WERI-Rb-1 (cell line): ENCODE results near the gene RNF17.

ENCODE experiments used
- DNase-seq: peaks from one replicate; pipeline ENCODE4 v3.0.0-alpha.2; 2020
- H3K27ac ChIP-seq: fragments of 250-450 bp; sonication (Bioruptor Pico); 2 replicates; pipeline ENCODE4 v1.5.1; 2020; ENCODE audit warnings: mild to moderate bottlenecking, moderate library complexity
- H3K27me3 ChIP-seq: fragments of 250-450 bp; sonication (Bioruptor Pico); 2 replicates; pipeline ENCODE4 v1.5.1; 2021; ENCODE audit warnings: mild to moderate bottlenecking, low read depth, moderate library complexity; ENCODE audit not compliant: insufficient read depth, severe bottlenecking
- H3K36me3 ChIP-seq: fragments of 250-450 bp; sonication (Bioruptor Pico); 2 replicates; pipeline ENCODE4 v1.5.1; 2020; ENCODE audit warnings: mild to moderate bottlenecking, moderate library complexity
- H3K4me3 ChIP-seq: 2 replicates; pipeline ENCODE4 v1.5.1; 2011; ENCODE audit warnings: low read depth, mild to moderate bottlenecking, control low read depth, low read length
- H3K9me3 ChIP-seq: fragments of 250-450 bp; sonication (Bioruptor Pico); 2 replicates; pipeline ENCODE4 v1.5.1; 2021; ENCODE audit warnings: mild to moderate bottlenecking, moderate library complexity; ENCODE audit not compliant: severe bottlenecking
- TF ChIP-seq, protein P1 (sequence below): IDR thresholded peaks from 2 replicates; pipeline ENCODE4 v1.5.1; 2011; ENCODE audit warnings: low read depth, mild to moderate bottlenecking, control low read depth, inconsistent platforms, low read length

RNF17 gene

GRCh38 chr13:24858953-24859352 is 95.0 kb downstream of the RNF17 start:
- H3K27ac ChIP-seq = no peak overlapping the region
- no peaks in the 10 kb centered on the region for H3K36me3 ChIP-seq
- no peak overlapping the region for H3K4me3 ChIP-seq
- TF ChIP-seq, protein P1, sequence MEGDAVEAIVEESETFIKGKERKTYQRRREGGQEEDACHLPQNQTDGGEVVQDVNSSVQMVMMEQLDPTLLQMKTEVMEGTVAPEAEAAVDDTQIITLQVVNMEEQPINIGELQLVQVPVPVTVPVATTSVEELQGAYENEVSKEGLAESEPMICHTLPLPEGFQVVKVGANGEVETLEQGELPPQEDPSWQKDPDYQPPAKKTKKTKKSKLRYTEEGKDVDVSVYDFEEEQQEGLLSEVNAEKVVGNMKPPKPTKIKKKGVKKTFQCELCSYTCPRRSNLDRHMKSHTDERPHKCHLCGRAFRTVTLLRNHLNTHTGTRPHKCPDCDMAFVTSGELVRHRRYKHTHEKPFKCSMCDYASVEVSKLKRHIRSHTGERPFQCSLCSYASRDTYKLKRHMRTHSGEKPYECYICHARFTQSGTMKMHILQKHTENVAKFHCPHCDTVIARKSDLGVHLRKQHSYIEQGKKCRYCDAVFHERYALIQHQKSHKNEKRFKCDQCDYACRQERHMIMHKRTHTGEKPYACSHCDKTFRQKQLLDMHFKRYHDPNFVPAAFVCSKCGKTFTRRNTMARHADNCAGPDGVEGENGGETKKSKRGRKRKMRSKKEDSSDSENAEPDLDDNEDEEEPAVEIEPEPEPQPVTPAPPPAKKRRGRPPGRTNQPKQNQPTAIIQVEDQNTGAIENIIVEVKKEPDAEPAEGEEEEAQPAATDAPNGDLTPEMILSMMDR = 0 out of 2 replicates have a peak, but pooled peaks have one; percentile 11
- no peak for DNase-seq
- no peaks in the 10 kb centered on the region for H3K27me3 ChIP-seq
- no peaks in the 10 kb centered on the region for H3K9me3 ChIP-seq

GRCh38 chr13:24860770-24861169 is 96.8 kb downstream of the RNF17 start:
- no peak for DNase-seq

DNA sequence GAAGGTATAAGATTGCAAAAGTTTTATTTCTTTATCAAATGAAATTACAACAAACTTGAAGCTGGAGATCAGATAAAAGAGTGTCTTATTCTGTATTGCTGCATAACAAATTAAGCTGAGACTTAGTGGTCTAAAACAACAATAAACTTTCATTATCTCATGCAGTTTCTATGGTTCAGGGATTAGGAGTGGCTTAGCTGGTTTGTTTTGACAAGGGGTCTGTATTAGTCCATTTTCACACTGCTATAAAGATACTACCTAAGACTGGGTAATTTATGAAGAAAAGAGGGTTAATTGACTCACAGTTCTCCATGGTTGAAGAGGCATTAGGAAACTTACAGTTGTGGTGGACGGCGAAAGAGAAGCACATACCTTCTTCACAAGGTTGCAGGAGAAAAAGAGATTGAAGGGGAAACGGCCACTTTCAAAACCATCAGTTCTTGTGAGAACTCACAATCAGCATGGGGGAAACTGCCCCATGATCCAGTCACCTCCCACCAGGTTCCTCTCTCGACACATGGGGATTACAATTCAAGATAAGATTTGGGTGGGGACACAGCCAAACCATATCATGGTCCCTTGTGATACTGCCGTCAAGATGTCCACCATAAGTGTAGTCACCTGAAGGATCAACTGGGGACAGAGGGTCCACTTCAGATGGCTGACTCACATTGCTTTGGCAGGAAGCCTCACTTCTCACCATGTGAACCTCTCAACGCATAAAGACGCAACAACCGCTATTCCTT is 97.8 kb downstream of the RNF17 start:
- DNase-seq = no peak
- no peaks in the 10 kb centered on the region for H3K27me3 ChIP-seq
- H3K36me3 ChIP-seq = no peaks in the 10 kb centered on the region
- H3K4me3 ChIP-seq = no peak overlapping the region
- H3K9me3 ChIP-seq = no peaks in the 10 kb centered on the region
- H3K27ac ChIP-seq = no peak overlapping the region
- TF ChIP-seq, protein P1 = no peak

More at GRCh38 chr13:24860770-24861169, 96.8 kb downstream of the RNF17 start:
- TF ChIP-seq, protein P1 = no peak
- no peaks in the 10 kb centered on the region for H3K36me3 ChIP-seq
- no peaks in the 10 kb centered on the region for H3K27me3 ChIP-seq
- no peak overlapping the region for H3K4me3 ChIP-seq
- H3K9me3 ChIP-seq = no peaks in the 10 kb centered on the region
- no peak overlapping the region for H3K27ac ChIP-seq

DNA sequence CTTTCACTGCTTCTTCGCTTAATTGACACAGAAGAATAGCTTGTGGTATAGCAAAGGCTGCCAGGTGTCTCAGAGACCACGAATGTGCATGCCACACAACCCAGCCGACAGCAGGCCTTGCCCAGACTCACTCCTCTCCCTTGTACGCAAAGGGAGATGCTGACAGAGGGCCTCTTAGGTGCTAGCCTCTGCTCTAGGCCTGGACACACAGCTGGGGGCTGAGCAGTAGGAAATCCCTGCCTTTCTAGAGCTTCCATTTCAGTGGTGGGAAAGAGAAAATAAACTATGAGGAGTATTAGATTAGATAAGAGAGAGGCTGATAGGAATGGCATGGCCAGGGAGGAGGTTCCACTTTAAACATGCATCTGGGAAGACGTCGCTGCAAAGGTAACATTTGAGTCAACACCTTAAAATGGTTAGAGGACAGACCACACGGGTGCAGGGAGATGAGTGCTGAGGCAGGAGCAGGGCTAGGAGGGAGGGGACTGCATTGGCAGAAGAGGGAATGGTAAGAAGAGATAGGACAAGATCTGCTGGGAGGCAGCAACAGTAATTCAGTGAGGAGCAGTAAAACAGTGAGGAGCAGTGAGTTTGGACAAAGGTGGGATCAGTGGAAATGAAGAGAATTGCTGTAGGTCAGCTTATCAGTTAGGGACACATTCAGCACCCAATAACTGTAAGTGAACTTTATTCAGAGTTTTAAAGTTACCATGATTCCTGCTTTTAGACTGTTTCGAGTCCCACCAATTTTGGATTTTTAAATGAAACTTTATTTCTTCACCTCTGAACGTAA is 100.0 kb downstream of the RNF17 start:
- TF ChIP-seq, protein P1 = no peak
- H3K9me3 ChIP-seq = no peaks in the 10 kb centered on the region
- H3K4me3 ChIP-seq = no peak overlapping the region
- no peaks in the 10 kb centered on the region for H3K27me3 ChIP-seq
- H3K27ac ChIP-seq = no peak overlapping the region
- no peaks in the 10 kb centered on the region for H3K36me3 ChIP-seq
- DNase-seq = no peak

- Histone ChIP-seq H3K27me3 (no peaks in the 10 kb centered on the region), H3K9me3 (no peaks in the 10 kb centered on the region), H3K27ac (no peak overlapping the region), H3K4me3 (no peak overlapping the region), H3K36me3 (no peaks in the 10 kb centered on the region)
- DNase-seq = no peak
- TF ChIP-seq, protein P1 = no peak
Measured at GRCh38 chr13:24864579-24864978, 100.6 kb downstream of the RNF17 start.
